Left ventricle myocardium inferior (tissue), 1 donor: Measurements from ENCODE around the gene TGFB1. TPM values are rescaled to one million over a fixed set of nuclear protein-coding genes. Genes with fewer than 3 reads are reported as not detected.
A peak's percentile ranks its signal among the peaks of the same experiment; 100 is the strongest.

Source experiments
- DNase-seq: peaks from one replicate; pipeline ENCODE4 v3.0.0-alpha.2; 2020
- H3K27ac ChIP-seq: fragments of 200-600 bp; replicated peaks from 2 replicates; pipeline ENCODE4 v1.8.0; 2021
- H3K27me3 ChIP-seq: fragments of 200-600 bp; 2 replicates; pipeline ENCODE4 v1.8.0; 2021; ENCODE audit warnings: low read depth
- H3K36me3 ChIP-seq: fragments of 200-600 bp; 2 replicates; pipeline ENCODE4 v1.8.0; 2021
- H3K4me1 ChIP-seq: fragments of 200-600 bp; 2 replicates; pipeline ENCODE4 v1.8.0; 2021
- H3K4me3 ChIP-seq: fragments of 200-600 bp; 2 replicates; pipeline ENCODE4 v1.8.0; 2021; ENCODE audit warnings: mild to moderate bottlenecking, moderate library complexity
- H3K9me3 ChIP-seq: fragments of 200-600 bp; replicated peaks from 2 replicates; pipeline ENCODE4 v1.8.0; 2021
- intact Hi-C: fragments of 100-400 bp; cut with micrococcal nuclease; formaldehyde crosslinking; loops from one replicate; pipeline ENCODE4 v1.11.0; 2022
- long read RNA-seq: library from polyadenylated mRNA; unstranded; transcript quantifications from one replicate; pipeline ENCODE4 v2.0.0, GENCODE V29; 2021
- total RNA-seq: library from RNA; stranded (reverse); fragmentation: NEBNext Ultra II Directional; extraction: Animal tissue kit (Norgen Biotek cat#: 25700); gene quantifications from one replicate; pipeline ENCODE4 v1.2.1, GENCODE V29; 2021
- TF ChIP-seq, protein P1 (sequence below): fragments of 200-600 bp; IDR thresholded peaks from 2 replicates; pipeline ENCODE4 v1.8.0; 2021; ENCODE audit warnings: antibody characterized with exemption, mild to moderate bottlenecking, borderline replicate concordance
- donor health status: DM: no; HTN: yes; CAD: no; lungs with severe emphysema.

Gene TGFB1
- total RNA-seq, result 14.9 TPM
- long read RNA-seq, transcript TGFB1-201 (7 exons, 2,769 nt), result major isoform, 42 of 44 reads
- long read RNA-seq, partial matches to known transcripts, result 0 of 44 reads
- long read RNA-seq, other reads (novel, unspliced or antisense), result 2 of 44 reads

DNA sequence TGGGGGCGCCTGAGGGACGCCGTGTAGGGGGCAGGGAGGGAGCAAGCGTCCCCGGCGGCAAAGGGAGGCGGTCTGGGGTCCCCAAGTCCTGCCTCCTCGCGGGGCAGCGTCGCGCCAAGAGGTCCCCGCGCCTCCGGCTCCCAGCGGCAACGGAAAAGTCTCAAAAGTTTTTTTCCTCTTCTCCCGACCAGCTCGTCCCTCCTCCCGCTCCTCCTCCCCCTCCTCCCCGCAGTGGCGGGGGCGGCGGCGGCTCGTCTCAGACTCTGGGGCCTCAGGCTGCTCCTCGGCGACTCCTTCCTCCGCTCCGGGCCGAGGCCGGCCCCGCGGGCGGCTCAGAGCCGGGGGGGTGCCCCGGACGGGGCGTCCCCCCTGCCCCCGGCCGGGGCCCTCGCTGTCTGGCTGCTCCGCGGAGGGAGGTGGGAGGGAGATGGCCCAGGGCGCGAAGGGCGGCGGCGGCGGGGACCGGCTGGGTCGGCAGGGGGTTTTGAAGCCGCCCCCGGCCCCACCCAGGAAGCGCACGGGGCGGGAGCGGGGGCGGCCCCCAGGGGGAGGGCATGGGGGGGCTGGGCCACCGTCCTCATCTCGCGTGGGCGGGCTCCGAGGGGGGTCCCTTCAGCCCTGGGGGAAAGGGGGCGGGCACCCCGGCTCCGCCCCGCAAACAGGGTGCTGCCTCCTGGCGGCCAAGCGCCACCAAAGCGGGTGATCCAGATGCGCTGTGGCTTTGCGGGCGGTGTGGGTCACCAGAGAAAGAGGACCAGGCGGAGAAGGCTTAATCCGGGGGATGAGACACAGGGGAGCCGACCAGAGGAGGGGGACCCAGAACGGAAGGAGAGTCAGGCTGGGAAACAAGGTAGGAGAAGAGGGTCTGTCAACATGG, at the start of gene TGFB1:
Gene TGFB1, minus strand, starts transcription at position 457 of the 877 bp plus-strand sequence. CDS start 878 bp downstream, outside the sequence.
- Histone ChIP-seq H3K4me3 (peak within 1 kb of the TSS; percentile 93), H3K27me3 (peaks cover 13% of the 10 kb centered on the region), H3K27ac (peak within 1 kb of the TSS; percentile 94), H3K4me1 (peaks cover 74% of the 10 kb centered on the region), H3K9me3 (no peaks in the 10 kb centered on the region), H3K36me3 (no peaks in the 10 kb centered on the region)
- intact Hi-C loops, result no loop called here
- DNase-seq, result peak; percentile 89
- TF ChIP-seq, protein P1, sequence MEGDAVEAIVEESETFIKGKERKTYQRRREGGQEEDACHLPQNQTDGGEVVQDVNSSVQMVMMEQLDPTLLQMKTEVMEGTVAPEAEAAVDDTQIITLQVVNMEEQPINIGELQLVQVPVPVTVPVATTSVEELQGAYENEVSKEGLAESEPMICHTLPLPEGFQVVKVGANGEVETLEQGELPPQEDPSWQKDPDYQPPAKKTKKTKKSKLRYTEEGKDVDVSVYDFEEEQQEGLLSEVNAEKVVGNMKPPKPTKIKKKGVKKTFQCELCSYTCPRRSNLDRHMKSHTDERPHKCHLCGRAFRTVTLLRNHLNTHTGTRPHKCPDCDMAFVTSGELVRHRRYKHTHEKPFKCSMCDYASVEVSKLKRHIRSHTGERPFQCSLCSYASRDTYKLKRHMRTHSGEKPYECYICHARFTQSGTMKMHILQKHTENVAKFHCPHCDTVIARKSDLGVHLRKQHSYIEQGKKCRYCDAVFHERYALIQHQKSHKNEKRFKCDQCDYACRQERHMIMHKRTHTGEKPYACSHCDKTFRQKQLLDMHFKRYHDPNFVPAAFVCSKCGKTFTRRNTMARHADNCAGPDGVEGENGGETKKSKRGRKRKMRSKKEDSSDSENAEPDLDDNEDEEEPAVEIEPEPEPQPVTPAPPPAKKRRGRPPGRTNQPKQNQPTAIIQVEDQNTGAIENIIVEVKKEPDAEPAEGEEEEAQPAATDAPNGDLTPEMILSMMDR, result peak; percentile 91

DNA sequence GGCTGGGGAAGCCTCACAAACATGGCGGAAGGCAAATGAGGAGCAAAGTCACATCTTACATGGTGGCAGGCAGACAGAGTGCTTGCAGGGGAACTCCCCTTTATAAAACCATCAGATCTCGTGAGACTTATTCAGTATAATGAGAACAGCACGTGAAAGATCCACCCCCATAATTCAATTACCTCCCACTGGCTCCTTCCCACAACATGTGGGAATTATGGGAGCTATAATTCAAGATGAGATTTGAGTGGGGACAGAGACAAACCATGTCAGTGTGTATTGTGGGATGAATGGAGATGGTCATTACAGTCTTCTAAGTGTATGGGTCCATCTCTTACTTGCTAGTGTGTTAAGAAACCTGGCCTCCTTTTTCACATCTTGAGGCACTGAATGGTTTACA, 48.3 kb upstream of the TGFB1 start:
- Histone ChIP-seq H3K36me3 (peaks cover 5% of the 10 kb centered on the region), H3K4me3 (no peak overlapping the region), H3K4me1 (peaks cover 93% of the 10 kb centered on the region), H3K27ac (peak overlapping the region; percentile 87), H3K9me3 (no peaks in the 10 kb centered on the region), H3K27me3 (no peaks in the 10 kb centered on the region)
- TF ChIP-seq, protein P1, result no peak
- DNase-seq, result no peak
- intact Hi-C loops, result no loop called here

DNA sequence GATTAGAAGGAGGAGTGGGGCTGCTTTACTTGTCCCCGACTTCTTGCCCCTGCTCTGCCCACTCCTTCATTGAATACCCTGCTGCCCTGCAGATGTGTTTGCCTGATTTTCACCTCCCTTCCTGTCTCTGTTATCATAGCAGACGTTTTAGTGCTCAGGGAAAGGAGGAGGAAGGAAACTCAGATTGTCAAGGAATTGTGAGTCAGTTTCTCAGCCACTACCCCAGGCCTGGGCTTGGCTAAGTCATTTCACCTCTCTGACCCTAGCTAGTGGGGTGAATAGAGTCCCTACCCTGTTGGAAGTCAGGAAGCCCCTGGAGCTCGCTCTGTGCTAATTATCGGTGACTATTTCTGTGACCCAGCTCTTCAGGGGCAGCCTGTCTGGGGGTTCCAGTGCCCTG, 47.8 kb upstream of the TGFB1 start:
- intact Hi-C loops, result no loop called here
- H3K27ac ChIP-seq, result peak overlapping the region; percentile 87
- peaks cover 93% of the 10 kb centered on the region for H3K4me1 ChIP-seq
- no peaks in the 10 kb centered on the region for H3K9me3 ChIP-seq
- H3K27me3 ChIP-seq, result no peaks in the 10 kb centered on the region
- no peak for DNase-seq
- H3K36me3 ChIP-seq, result peaks cover 5% of the 10 kb centered on the region
- no peak overlapping the region for H3K4me3 ChIP-seq
- TF ChIP-seq, protein P1, result no peak

DNA sequence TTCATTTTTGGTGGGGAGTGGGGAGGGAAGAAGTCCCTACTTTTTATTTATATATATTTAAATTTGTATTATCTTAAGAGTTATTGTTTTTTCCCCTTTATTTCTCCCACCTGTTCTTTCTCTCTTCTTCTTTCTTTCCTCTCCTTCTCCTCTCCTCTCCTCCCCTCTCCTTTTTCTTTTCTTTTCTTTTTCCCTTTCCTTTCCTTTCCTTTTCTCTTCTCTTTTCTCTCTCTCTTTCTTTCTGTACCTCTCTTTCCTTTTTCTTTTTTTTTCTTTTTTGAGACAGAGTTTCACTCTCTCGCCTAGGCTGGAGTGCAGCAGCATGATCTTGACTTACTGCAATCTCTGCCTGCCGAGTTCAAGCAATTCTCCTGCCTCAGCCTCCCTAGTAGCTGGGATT, 45.8 kb upstream of the TGFB1 start:
- Histone ChIP-seq H3K27me3 (no peaks in the 10 kb centered on the region), H3K27ac (peak overlapping the region; percentile 96), H3K36me3 (peaks cover 5% of the 10 kb centered on the region), H3K4me3 (no peak overlapping the region), H3K4me1 (peaks cover 83% of the 10 kb centered on the region), H3K9me3 (no peaks in the 10 kb centered on the region)
- TF ChIP-seq, protein P1, result no peak
- DNase-seq, result no peak
- intact Hi-C loops, result no loop called here

DNA sequence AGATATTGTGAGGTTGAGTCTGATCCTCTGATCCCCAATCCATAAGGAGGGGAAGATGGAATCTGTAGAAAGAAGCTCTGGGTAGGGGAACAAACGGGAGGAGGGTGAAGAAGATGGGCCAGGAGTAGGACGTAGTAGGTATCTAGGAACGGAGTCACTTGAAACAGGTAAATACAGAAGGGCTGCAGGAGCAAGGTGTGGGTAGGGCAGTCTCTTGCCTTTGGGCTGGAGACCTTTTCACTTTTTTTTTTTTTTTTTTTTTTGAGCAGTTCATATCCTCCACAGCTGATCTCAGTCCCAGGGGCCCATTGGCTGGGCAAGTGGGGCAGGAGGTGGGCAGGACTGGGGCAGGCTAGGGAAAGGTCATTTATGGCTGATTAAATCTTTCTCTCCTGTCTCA, 45.4 kb upstream of the TGFB1 start:
- H3K27me3 ChIP-seq, result no peaks in the 10 kb centered on the region
- peaks cover 79% of the 10 kb centered on the region for H3K4me1 ChIP-seq
- no peak for DNase-seq
- H3K9me3 ChIP-seq, result no peaks in the 10 kb centered on the region
- intact Hi-C loops, result no loop called here
- H3K36me3 ChIP-seq, result peaks cover 5% of the 10 kb centered on the region
- H3K4me3 ChIP-seq, result peak overlapping the region; percentile 99
- TF ChIP-seq, protein P1, result no peak
- peak overlapping the region; percentile 96 for H3K27ac ChIP-seq
